HG02970 (cell line): ENCODE results near the gene OR52L1.

Source experiments
- ATAC-seq: cut with Tn5 transposase; IDR thresholded peaks from one replicate; pipeline ENCODE4 v1.9.1; 2021; ENCODE audit warnings: mild to moderate bottlenecking, moderate library complexity, moderate number of reproducible peaks; ENCODE audit not compliant: unreplicated experiment, low FRiP score

OR52L1 gene

DNA sequence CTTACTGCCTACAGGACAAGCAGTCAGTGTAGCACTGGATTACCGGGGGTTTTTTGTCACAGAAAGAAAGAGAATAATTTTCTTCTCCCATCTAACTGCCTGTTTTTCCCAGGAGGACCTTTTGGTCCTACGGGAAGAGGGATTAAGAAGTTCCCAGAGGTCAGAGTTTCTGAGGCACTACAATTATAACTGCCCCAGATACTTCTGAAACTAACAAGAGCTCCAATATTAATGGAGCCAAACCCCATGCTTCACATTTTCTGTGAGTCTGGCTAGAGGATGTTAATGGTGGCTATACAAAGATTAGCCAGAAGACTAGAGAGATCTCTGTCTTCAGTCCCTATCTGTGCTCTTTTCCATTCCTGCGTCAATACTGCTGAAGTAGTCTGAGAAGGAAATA lies 44.8 kb downstream of the OR52L1 start, which contains the start of gene OR56A3:
TSS of gene OR56A3 (plus strand) at position 301 of the 400 bp plus-strand sequence. CDS start 5,096 bp downstream, outside the sequence.
- ATAC-seq, result no peak

DNA sequence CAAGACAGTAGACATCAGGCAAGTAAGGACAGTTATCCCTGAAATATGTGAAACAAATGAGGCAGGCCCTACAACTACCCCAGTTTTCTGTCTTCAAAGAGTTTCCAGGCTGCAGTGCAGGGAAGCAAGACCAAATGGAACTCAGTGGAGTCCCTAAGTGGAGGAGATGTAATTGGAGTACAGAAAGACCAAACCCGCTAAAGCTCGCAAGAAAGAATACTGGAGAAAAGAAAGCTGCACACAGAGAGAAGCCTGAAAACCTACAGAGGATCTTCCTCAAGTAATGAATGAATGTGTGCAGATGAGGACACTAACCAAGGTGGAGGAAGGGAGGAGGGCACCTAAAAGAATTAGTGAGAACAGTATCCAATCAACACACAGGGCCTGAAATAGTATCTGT lies 46.0 kb downstream of the OR52L1 start:
- ATAC-seq, result no peak

DNA sequence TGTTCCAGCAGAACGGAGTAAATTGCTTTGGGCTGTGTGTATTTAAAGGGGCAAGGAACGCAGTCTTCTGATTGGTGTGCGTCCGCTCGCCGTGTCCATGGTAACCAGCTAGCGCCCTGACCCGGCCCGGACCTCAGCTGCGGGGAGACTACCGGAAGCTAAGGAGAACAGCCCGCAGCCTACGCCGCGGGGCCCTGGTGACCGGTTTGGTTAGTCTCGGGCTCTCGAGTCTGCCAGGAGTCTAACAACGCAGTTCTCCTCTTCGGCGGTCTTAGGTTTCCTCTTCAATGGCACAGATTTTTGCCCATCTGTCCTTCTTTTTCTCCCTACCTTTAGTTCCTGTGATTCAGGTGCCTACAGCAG lies 48.2 kb downstream of the OR52L1 start:
- ATAC-seq, result no peak

DNA sequence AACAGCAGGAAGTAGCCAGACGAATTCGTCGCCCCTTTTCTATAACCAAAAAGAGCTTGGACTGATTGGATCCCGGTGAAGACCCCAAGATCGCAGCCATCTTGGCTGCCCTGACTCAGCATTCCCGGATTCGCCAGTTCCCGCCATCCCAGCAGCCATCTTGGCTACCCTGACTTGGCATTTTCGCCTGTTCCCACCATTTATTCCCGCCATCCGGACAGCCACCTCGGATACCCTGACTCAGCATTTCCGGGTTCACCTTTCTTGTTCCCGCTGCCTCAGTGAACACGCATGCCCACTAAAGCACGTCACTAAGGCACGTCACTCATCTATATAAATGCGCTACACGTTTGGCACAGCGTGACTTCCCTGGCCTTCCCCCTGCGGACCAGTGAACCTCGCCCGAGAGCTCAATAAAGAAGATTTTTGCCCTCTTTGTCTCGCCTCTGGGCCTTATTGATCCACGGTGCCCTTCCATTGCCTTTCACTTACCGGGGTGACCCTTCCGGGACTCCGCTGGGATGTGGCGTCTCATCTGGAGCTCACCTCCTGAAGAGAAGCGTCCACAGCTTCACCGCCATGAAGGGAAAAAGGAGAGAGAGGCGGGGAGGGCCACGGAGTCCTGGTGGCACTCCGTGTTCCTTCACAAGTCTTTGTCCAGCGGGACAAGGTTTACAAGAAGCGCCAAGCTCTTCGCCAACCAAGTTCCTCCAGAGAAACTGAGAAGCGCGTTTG lies 48.8 kb downstream of the OR52L1 start:
- ATAC-seq, result no peak
